Astrocyte (in vitro differentiated cells and primary cell): ENCODE measurements around the gene DNAJC11.
"Not testable (repeated sequence)": the region's sequence is repeated elsewhere in the genome, so short reads cannot be mapped to it uniquely, and the experiment has no call there.

Experiments used
- CTCF ChIP-seq: IDR thresholded peaks from 2 replicates; pipeline ENCODE4 v1.5.1; 2011; ENCODE audit warnings: low read depth, mild to moderate bottlenecking, inconsistent platforms, low read length, moderate library complexity; ENCODE audit not compliant: insufficient read depth
- EZH2 ChIP-seq: IDR thresholded peaks from 2 replicates; pipeline ENCODE4 v1.6.1; 2012; ENCODE audit warnings: mild to moderate bottlenecking, low read length, inconsistent platforms; ENCODE audit not compliant: insufficient read depth

- not testable (repeated sequence) for TF ChIP-seq CTCF, EZH2
Observed at GRCh38 chr1:6599991-6600390, 101.6 kb downstream of the DNAJC11 start.
